HEK293T (cell line): Measurements from ENCODE around the gene DDA1.

Experiments
- ARNT ChIP-seq: fragments of 450-650 bp; IDR thresholded peaks from 2 replicates; pipeline ENCODE4 v1.6.1; 2017; ENCODE audit warnings: mild to moderate bottlenecking
- BHLHE40 ChIP-seq: fragments of 450-650 bp; IDR thresholded peaks from 2 replicates; pipeline ENCODE4 v1.6.1; 2016; ENCODE audit warnings: mild to moderate bottlenecking, moderate library complexity, borderline replicate concordance
- CTBP1 ChIP-seq: fragments of 450-650 bp; IDR thresholded peaks from 2 replicates; pipeline ENCODE4 v1.6.1; 2016; ENCODE audit warnings: borderline replicate concordance
- ELF4 ChIP-seq: fragments of 450-650 bp; IDR thresholded peaks from 2 replicates; pipeline ENCODE4 v1.6.1; 2017; ENCODE audit warnings: antibody characterized with exemption
- FOXK2 ChIP-seq: fragments of 450-650 bp; IDR thresholded peaks from 2 replicates; pipeline ENCODE4 v1.6.1; 2016; ENCODE audit warnings: mild to moderate bottlenecking
- FOXM1 ChIP-seq: fragments of 450-650 bp; IDR thresholded peaks from 2 replicates; pipeline ENCODE4 v1.6.1; 2017; ENCODE audit warnings: mild to moderate bottlenecking, borderline replicate concordance
- HDGF ChIP-seq: fragments of 450-650 bp; IDR thresholded peaks from 2 replicates; pipeline ENCODE4 v1.6.1; 2017; ENCODE audit warnings: antibody characterized with exemption, borderline replicate concordance
- L3MBTL2 ChIP-seq: fragments of 450-650 bp; conservative IDR thresholded peaks from 2 replicates; pipeline ENCODE4 v1.6.1; 2016; ENCODE audit warnings: mild to moderate bottlenecking
- LEF1 ChIP-seq: fragments of 450-650 bp; IDR thresholded peaks from 2 replicates; pipeline ENCODE4 v1.6.1; 2017; ENCODE audit warnings: mild to moderate bottlenecking, borderline replicate concordance
- NFRKB ChIP-seq: fragments of 450-650 bp; IDR thresholded peaks from 2 replicates; pipeline ENCODE4 v1.6.1; 2016; ENCODE audit warnings: mild to moderate bottlenecking, moderate library complexity
- SP1 ChIP-seq: fragments of 450-650 bp; IDR thresholded peaks from 2 replicates; pipeline ENCODE4 v1.6.1; 2017
- SUZ12 ChIP-seq: fragments of 450-650 bp; IDR thresholded peaks from 2 replicates; pipeline ENCODE4 v1.6.1; 2016; ENCODE audit warnings: mild to moderate bottlenecking
- TARDBP ChIP-seq: fragments of 450-650 bp; IDR thresholded peaks from 2 replicates; pipeline ENCODE4 v1.6.1; 2016
- ZNF384 ChIP-seq: fragments of 450-650 bp; IDR thresholded peaks from 2 replicates; pipeline ENCODE4 v1.6.1; 2016

DNA sequence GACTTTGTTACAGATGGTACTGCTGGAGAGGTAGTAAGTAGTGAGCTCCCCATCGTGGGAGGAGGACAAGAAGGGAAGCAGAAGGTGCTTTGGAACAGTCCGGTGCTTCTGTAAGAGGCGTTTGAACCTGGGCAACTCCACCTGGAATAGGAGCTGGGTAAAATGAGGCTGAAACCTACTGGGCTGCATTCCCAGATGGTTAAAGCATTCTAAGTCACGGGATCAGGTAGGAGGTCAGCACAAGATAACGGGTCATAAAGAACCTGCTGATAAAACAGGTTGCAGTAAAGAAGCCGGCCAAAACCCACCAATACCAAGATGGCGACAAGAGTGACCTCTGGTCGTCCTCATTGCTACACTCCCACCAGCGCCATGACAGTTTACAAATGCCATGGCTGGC is 22.6 kb upstream of the DDA1 start:
- TF ChIP-seq NFRKB (no peak), L3MBTL2 (no peak), ZNF384 (no peak), SUZ12 (no peak), CTBP1 (no peak), HDGF (no peak), FOXM1 (no peak), SP1 (no peak), ARNT (no peak), BHLHE40 (no peak), FOXK2 (no peak), TARDBP (no peak), LEF1 (no peak), ELF4 (no peak)
